ENCODE measurements around the gene TBX4. TPM values are rescaled to one million over a fixed set of nuclear protein-coding genes. Genes with fewer than 3 reads are reported as not detected.

The TBX4 gene
- total RNA-seq, 1 donor from 2014 or later: not detected

- no peak overlapping the region for H3K27ac Mint-ChIP-seq
Measured at GRCh38 chr17:61487989-61488595, 35.9 kb downstream of the TBX4 start.

GRCh38 chr17:61488878-61489718 lies 36.9 kb downstream of the TBX4 start:
- no peaks in the 10 kb centered on the region for H3K36me3 Mint-ChIP-seq
- Histone ChIP-seq H3K4me2 (no peak overlapping the region), H3K79me2 (ENCODE audit: low read depth) (no peaks in the 10 kb centered on the region), H3K4me3 (no peak overlapping the region), H3K27me3 (no peaks in the 10 kb centered on the region), H3K9me3 (ENCODE audit: low read depth) (no peaks in the 10 kb centered on the region), H2AFZ (replicated peaks) (no peak overlapping the region), H3K36me3 (no peaks in the 10 kb centered on the region), H4K20me1 (ENCODE audit: low read depth) (no peaks in the 10 kb centered on the region), H3K9ac (no peak overlapping the region), H3K27ac (no peak overlapping the region), H3K4me1 (peaks cover 14% of the 10 kb centered on the region), H3F3A (ENCODE audit: low read depth) (peaks cover 9% of the 10 kb centered on the region)
- no peak for TF ChIP-seq CTCF (IDR thresholded peaks at IDR 0.05)
- no peak for TF ChIP-seq EZH2 (IDR thresholded peaks at IDR 0.05)
- TF ChIP-seq EZH2phosphoT487 (IDR thresholded peaks at IDR 0.05): no peak
- no peak overlapping the region for H3K4me3 Mint-ChIP-seq
- H3K4me1 Mint-ChIP-seq: peaks cover 30% of the 10 kb centered on the region
- no peaks in the 10 kb centered on the region for H3K9me3 Mint-ChIP-seq
- H3K27ac Mint-ChIP-seq: no peak overlapping the region
- H3K27me3 Mint-ChIP-seq (ENCODE audit: insufficient read depth, low read depth): peaks cover 4% of the 10 kb centered on the region
- no peak for DNase-seq (ENCODE audit: low spot score)

More at GRCh38 chr17:61487989-61488595, 35.9 kb downstream of the TBX4 start:
- no peak for TF ChIP-seq EZH2 (IDR thresholded peaks at IDR 0.05)
- no peak for TF ChIP-seq EZH2phosphoT487 (IDR thresholded peaks at IDR 0.05)
- no peak for TF ChIP-seq CTCF (IDR thresholded peaks at IDR 0.05)
- Histone ChIP-seq H3K9ac (no peak overlapping the region), H3K9me3 (ENCODE audit: low read depth) (no peaks in the 10 kb centered on the region), H2AFZ (replicated peaks) (no peak overlapping the region), H3K27me3 (no peaks in the 10 kb centered on the region), H3F3A (ENCODE audit: low read depth) (peaks cover 9% of the 10 kb centered on the region), H3K79me2 (ENCODE audit: low read depth) (no peaks in the 10 kb centered on the region), H3K36me3 (no peaks in the 10 kb centered on the region), H3K4me1 (peaks cover 14% of the 10 kb centered on the region), H3K4me3 (no peak overlapping the region), H3K4me2 (no peak overlapping the region), H3K27ac (no peak overlapping the region), H4K20me1 (ENCODE audit: low read depth) (no peaks in the 10 kb centered on the region)
- no peak for DNase-seq (ENCODE audit: low spot score)
- Mint-ChIP-seq H3K4me1 (peaks cover 37% of the 10 kb centered on the region), H3K27me3 (ENCODE audit: insufficient read depth, low read depth) (peaks cover 5% of the 10 kb centered on the region), H3K4me3 (no peak overlapping the region), H3K9me3 (no peaks in the 10 kb centered on the region), H3K36me3 (no peaks in the 10 kb centered on the region)

GRCh38 chr17:61489719-61490490 lies 37.7 kb downstream of the TBX4 start:
- H3K9me3 ChIP-seq (ENCODE audit: low read depth): no peaks in the 10 kb centered on the region
- no peak overlapping the region for H3K4me2 ChIP-seq
- H4K20me1 ChIP-seq (ENCODE audit: low read depth): no peaks in the 10 kb centered on the region
- peaks cover 34% of the 10 kb centered on the region for H3K4me1 Mint-ChIP-seq
- no peaks in the 10 kb centered on the region for H3K36me3 ChIP-seq
- H3K27me3 ChIP-seq: no peaks in the 10 kb centered on the region
- peaks cover 14% of the 10 kb centered on the region for H3K4me1 ChIP-seq
- H3K27ac Mint-ChIP-seq: no peak overlapping the region
- no peak for DNase-seq (ENCODE audit: low spot score)
- H3K9ac ChIP-seq: no peak overlapping the region
- H3K79me2 ChIP-seq (ENCODE audit: low read depth): no peaks in the 10 kb centered on the region
- H3F3A ChIP-seq (ENCODE audit: low read depth): peaks cover 9% of the 10 kb centered on the region
- H2AFZ ChIP-seq (replicated peaks): no peak overlapping the region
- no peak for TF ChIP-seq EZH2phosphoT487 (IDR thresholded peaks at IDR 0.05)
- TF ChIP-seq EZH2 (IDR thresholded peaks at IDR 0.05): no peak
- no peak for TF ChIP-seq CTCF (IDR thresholded peaks at IDR 0.05)
- no peak overlapping the region for H3K4me3 ChIP-seq
- H3K27me3 Mint-ChIP-seq (ENCODE audit: insufficient read depth, low read depth): no peaks in the 10 kb centered on the region
- H3K9me3 Mint-ChIP-seq: no peaks in the 10 kb centered on the region
- H3K27ac ChIP-seq: no peak overlapping the region
- no peaks in the 10 kb centered on the region for H3K36me3 Mint-ChIP-seq
- H3K4me3 Mint-ChIP-seq: no peak overlapping the region
